ENCODE measurements around the gene VEZF1.

VEZF1 gene

GRCh38 chr17:57948169-57948554 lies 39.9 kb downstream of the VEZF1 start:
- no peak for DNase-seq (ENCODE audit: low read depth)
- no peak for TF ChIP-seq CTCF (IDR thresholded peaks at IDR 0.05; ENCODE audit: insufficient read depth, low read depth, low read length, missing control alignments)
- no peak overlapping the region for H3K4me3 ChIP-seq (ENCODE audit: low read length)

GRCh38 chr17:57947369-57947768 lies 40.7 kb downstream of the VEZF1 start:
- H3K4me3 ChIP-seq (ENCODE audit: low read length), result no peak overlapping the region
- TF ChIP-seq CTCF (IDR thresholded peaks at IDR 0.05; ENCODE audit: insufficient read depth, low read depth, low read length, missing control alignments), result no peak
- no peak for DNase-seq (ENCODE audit: low read depth)

GRCh38 chr17:57946798-57947358 lies 41.2 kb downstream of the VEZF1 start:
- H3K4me3 ChIP-seq (ENCODE audit: low read length), result peak overlapping the region; percentile 21
- peak; percentile 74 for DNase-seq (ENCODE audit: low read depth)
- TF ChIP-seq CTCF (IDR thresholded peaks at IDR 0.05; ENCODE audit: insufficient read depth, low read depth, low read length, missing control alignments), result no peak

GRCh38 chr17:57945996-57946797 lies 41.9 kb downstream of the VEZF1 start:
- DNase-seq (ENCODE audit: low read depth), result peak; percentile 92
- TF ChIP-seq CTCF (IDR thresholded peaks at IDR 0.05; ENCODE audit: insufficient read depth, low read depth, low read length, missing control alignments), result no peak
- H3K4me3 ChIP-seq (ENCODE audit: low read length), result peak overlapping the region; percentile 21

- no peak overlapping the region for H3K4me3 ChIP-seq (ENCODE audit: low read length)
- no peak for DNase-seq (ENCODE audit: low read depth)
- TF ChIP-seq CTCF (IDR thresholded peaks at IDR 0.05; ENCODE audit: insufficient read depth, low read depth, low read length, missing control alignments), result no peak
Measured at GRCh38 chr17:57944908-57945307, 43.1 kb downstream of the VEZF1 start.

- H3K4me3 ChIP-seq (ENCODE audit: low read length), result no peak overlapping the region
- no peak for DNase-seq (ENCODE audit: low read depth)
- TF ChIP-seq CTCF (IDR thresholded peaks at IDR 0.05; ENCODE audit: insufficient read depth, low read depth, low read length, missing control alignments), result no peak
Measured at GRCh38 chr17:57943645-57944044, 44.4 kb downstream of the VEZF1 start.

- peak; percentile 28 for DNase-seq (ENCODE audit: low read depth)
- TF ChIP-seq CTCF (IDR thresholded peaks at IDR 0.05; ENCODE audit: insufficient read depth, low read depth, low read length, missing control alignments), result no peak
- H3K4me3 ChIP-seq (ENCODE audit: low read length), result no peak overlapping the region
Measured at GRCh38 chr17:57943140-57943539, 44.9 kb downstream of the VEZF1 start.

All from epithelial cell of esophagus (primary cell).